Endothelial cell of umbilical vein (primary cell): Measurements from ENCODE around the gene SMARCA2. TPM values are rescaled to one million over a fixed set of nuclear protein-coding genes. Genes with fewer than 3 reads are reported as not detected.

ENCODE experiments used
- BruUV-seq: library from RNA; stranded (reverse); fragments of 400-500 nt; replicated peaks from 2 replicates; lab custom pipeline; 2021; lab: Mats Ljungman, UMichigan
- CTCF ChIA-PET: fragments of 300-600, 350-600 bp; sonication (Branson Sonifier 250); formaldehyde crosslinking; loops from one replicate; lab custom pipeline; 2021; ENCODE audit warnings: antibody characterized with exemption, inconsistent platforms; lab: Charles Lee
- POLR2A ChIA-PET: fragments of 300-600, 350-600 bp; sonication (Branson Sonifier 250); formaldehyde crosslinking; loops from one replicate; lab custom pipeline; 2021; ENCODE audit warnings: antibody characterized with exemption, inconsistent platforms; lab: Charles Lee
- DNase-seq: peaks from one replicate; pipeline ENCODE4 v3.0.0-alpha.2; 2011; ENCODE audit warnings: low read depth, low spot score
- FAIRE-seq: peaks from 2 replicates; lab custom pipeline; 2011; peaks lifted over from hg19 to GRCh38; lab: Jason Lieb, UNC
- H2AFZ ChIP-seq: 2 replicates; pipeline ENCODE4 v1.6.0; 2012; ENCODE audit warnings: low read depth, low read length, control low read depth, inconsistent platforms
- H3K27ac ChIP-seq: 2 replicates; pipeline ENCODE4 v1.5.1; 2011; ENCODE audit warnings: low read depth, mild to moderate bottlenecking, control low read depth, low read length, moderate library complexity; ENCODE audit not compliant: insufficient read depth
- H3K27me3 ChIP-seq, 2 experiments: 2 replicates each; pipeline versions ENCODE4 v1.6.0 to v1.6.1; 2011; ENCODE audit warnings: low read length in 2 of 2, mixed read lengths in 1 of 2; ENCODE audit not compliant: control insufficient read depth in 2 of 2, insufficient read depth in 2 of 2
- H3K36me3 ChIP-seq, 2 experiments: 2 replicates in 1 of 2; 3 replicates in 1 of 2; pipeline ENCODE4 v1.5.1; 2011; ENCODE audit warnings: low read length in 2 of 2, mild to moderate bottlenecking in 1 of 2, moderate library complexity in 1 of 2; ENCODE audit not compliant: control insufficient read depth in 2 of 2, insufficient read depth in 2 of 2; ENCODE audit errors: extremely low read depth in 1 of 2
- H3K4me1 ChIP-seq: 3 replicates; pipeline ENCODE4 v1.5.1; 2011; ENCODE audit warnings: mild to moderate bottlenecking, low read length; ENCODE audit not compliant: control insufficient read depth, insufficient read depth; ENCODE audit errors: extremely low read depth
- H3K4me2 ChIP-seq: 2 replicates; pipeline ENCODE4 v1.6.1; 2011; ENCODE audit warnings: low read length, control low read depth, mixed read lengths; ENCODE audit not compliant: insufficient read depth
- H3K4me3 ChIP-seq, 3 experiments: fragments of 200-600 bp in 1 of 3; sonication (generic), shearing (Covaris generic) in 1 of 3; replicated peaks in 1 of 3; 2 replicates each; pipeline ENCODE4 v1.5.1; 2011 to 2016; ENCODE audit warnings: control low read depth in 3 of 3, low read length in 3 of 3, mild to moderate bottlenecking in 2 of 3, inconsistent platforms in 1 of 3, low read depth in 1 of 3, moderate library complexity in 1 of 3; ENCODE audit not compliant: insufficient read depth in 1 of 3
- H3K79me2 ChIP-seq: 2 replicates; pipeline ENCODE4 v1.6.0; 2012; ENCODE audit warnings: low read length, inconsistent platforms; ENCODE audit not compliant: control insufficient read depth, insufficient read depth
- H3K9ac ChIP-seq: replicated peaks from 2 replicates; pipeline ENCODE3; 2011; ENCODE audit warnings: low read length, control low read depth; ENCODE audit not compliant: insufficient read depth; ENCODE audit errors: extremely low read depth
- H3K9me1 ChIP-seq: replicated peaks from 3 replicates; pipeline ENCODE4 v1.6.0; 2011; ENCODE audit warnings: mild to moderate bottlenecking, low read length; ENCODE audit not compliant: control insufficient read depth, insufficient read depth; ENCODE audit errors: extremely low read depth
- H3K9me3 ChIP-seq: replicated peaks from 2 replicates; pipeline ENCODE4 v1.5.1; 2012; ENCODE audit warnings: low read length, inconsistent platforms; ENCODE audit not compliant: control insufficient read depth, insufficient read depth
- H4K20me1 ChIP-seq: replicated peaks from 2 replicates; pipeline ENCODE3; 2011; ENCODE audit warnings: mild to moderate bottlenecking, low read length; ENCODE audit not compliant: control insufficient read depth, insufficient read depth; ENCODE audit errors: extremely low read depth
- CTCF ChIP-seq, 2 donors: IDR thresholded peaks; 1 replicate in 1 of 2; 2 replicates in 1 of 2; pipeline ENCODE4 v1.5.1; 2011; ENCODE audit warnings: low read length in 2 of 2, mild to moderate bottlenecking in 2 of 2, moderate library complexity in 2 of 2, control low read depth in 1 of 2, inconsistent platforms in 1 of 2, low read depth in 1 of 2; ENCODE audit not compliant: insufficient read depth in 1 of 2; ENCODE audit errors: extremely low read depth in 1 of 2
- EZH2 ChIP-seq: IDR thresholded peaks from 2 replicates; pipeline ENCODE4 v1.6.1; 2012; ENCODE audit warnings: borderline replicate concordance, low read depth, mild to moderate bottlenecking, moderate library complexity, low read length, inconsistent platforms; ENCODE audit not compliant: severe bottlenecking
- FOS ChIP-seq: IDR thresholded peaks from 2 replicates; pipeline ENCODE4 v1.6.1; 2011; ENCODE audit warnings: mild to moderate bottlenecking, low read length, moderate library complexity, borderline replicate concordance; ENCODE audit not compliant: insufficient read depth
- GATA2 ChIP-seq: IDR thresholded peaks from 2 replicates; pipeline ENCODE4 v1.7.0; 2011; ENCODE audit warnings: low read depth, mild to moderate bottlenecking, moderate library complexity, mixed read lengths, low read length; ENCODE audit not compliant: insufficient read length, insufficient read depth
- JUN ChIP-seq: IDR thresholded peaks from 2 replicates; pipeline ENCODE4 v1.6.1; 2011; ENCODE audit warnings: borderline replicate concordance, low read depth; ENCODE audit not compliant: insufficient read length, insufficient read depth
- MAX ChIP-seq: IDR thresholded peaks from 2 replicates; pipeline ENCODE4 v1.6.1; 2011; ENCODE audit not compliant: insufficient read depth, insufficient read length
- MYC ChIP-seq: IDR thresholded peaks from one replicate; pipeline ENCODE4 v1.6.1; 2011; ENCODE audit warnings: mild to moderate bottlenecking, low read depth, low read length
- POLR2A ChIP-seq: IDR thresholded peaks from 2 replicates; pipeline ENCODE4 v1.6.1; 2012; ENCODE audit warnings: low read depth, mild to moderate bottlenecking, control low read depth, low read length
- POLR2AphosphoS5 ChIP-seq: IDR thresholded peaks from 2 replicates; pipeline ENCODE4 v1.6.1; 2012; ENCODE audit warnings: low read depth, mild to moderate bottlenecking, control low read depth, low read length, moderate library complexity; ENCODE audit not compliant: insufficient read depth
- dilution Hi-C: fragments of 300-500 bp; cut with MboI; formaldehyde crosslinking; loops from one replicate; pipeline ENCODE4 v1.15.0; 2019; ENCODE audit warnings: low sequenced_read_pairs; ENCODE audit not compliant: extremely low pct_ligation_motif_present
- intact Hi-C: fragments of 100-400 bp; cut with micrococcal nuclease; formaldehyde crosslinking; loops from one replicate; pipeline ENCODE4 v1.10.0; 2022
- polyA plus RNA-seq, 4 experiments: library from polyadenylated mRNA; depleted of rRNA in 3 of 4; stranded (reverse) in 3 of 4; unstranded in 1 of 4; fragments of >200 nt; gene quantifications; 2 replicates each; pipeline versions ENCODE4 v1.2.1 to v1.2.3, GENCODE V29; 2011 to 2012; ENCODE audit warnings: missing spikeins in 1 of 4
- total RNA-seq: library from RNA; stranded (reverse); gene quantifications from 2 replicates; pipeline ENCODE4 v1.2.3, GENCODE V29; 2021

Gene SMARCA2
- total and polyA plus RNA-seq, 2 donors (not counting 3 experiments of a cell fraction or from before 2014, with no cell fraction given) = 54.5 to 79.9 TPM

- POLR2A ChIA-PET = no interaction called here
- intact Hi-C loops = no loop called here
- Histone ChIP-seq H3K4me2 (no peak overlapping the region), H3K9me3 (no peaks in the 10 kb centered on the region), H3K4me1 (peaks cover 3% of the 10 kb centered on the region), H3K27ac (no peak overlapping the region), H3K36me3 (peaks cover 6 to 8% of the 10 kb centered on the region in 2 experiments), H2AFZ (no peak overlapping the region), H3K27me3 (no peaks in the 10 kb centered on the region), H3K79me2 (no peaks in the 10 kb centered on the region), H3K9me1 (no peaks in the 10 kb centered on the region), H3K9ac (no peak overlapping the region), H4K20me1 (no peaks in the 10 kb centered on the region), H3K4me3 (no peak overlapping the region)
- DNase-seq = no peak
- CTCF ChIA-PET = interaction anchor here (1.6 kb wide), 1 partner anchor 56 kb away, joined by 3 read pairs; no protein-coding TSS in a partner anchor
- no peak for FAIRE-seq
- TF ChIP-seq JUN = no peak
- TF ChIP-seq EZH2 = no peak
- TF ChIP-seq MAX = no peak
- TF ChIP-seq MYC = no peak
- TF ChIP-seq FOS = no peak
- no peak for TF ChIP-seq POLR2A
- TF ChIP-seq POLR2AphosphoS5 = no peak
- no peak for TF ChIP-seq CTCF (IDR thresholded peaks at IDR 0.05; ENCODE audit: extremely low read depth in 1 of 2, insufficient read depth in 1 of 2, low read depth in 1 of 2, low read length in 2 of 2)
- TF ChIP-seq GATA2 = no peak
- dilution Hi-C loops = no loop called here
- no TSS peak for BruUV-seq
Observed at GRCh38 chr9:2060424-2060823, 45.3 kb downstream of the SMARCA2 start.
